ENCODE data around the gene CEP72. TPM values are rescaled to one million over a fixed set of nuclear protein-coding genes. Genes with fewer than 3 reads are reported as not detected.

Gene CEP72
- total and polyA plus RNA-seq, 2 of the 13 experiments (the other 11 are each of a cell fraction or from before 2014, with no cell fraction given): 3.4 to 9.4 TPM

- no peak for FAIRE-seq
- WGBS (ENCODE audit: low lambda C conversion rate): 88% methylated on average over 1 of the region's 9 CpGs
- POLR2A ChIA-PET: no interaction called here
- CTCF ChIA-PET (ENCODE audit: low intra/inter-chr PET ratio, low total read pairs): no interaction called here
- no peak overlapping the region for H3K27ac ChIP-seq (ENCODE audit: extremely low read length, insufficient read depth, low read length)
- no peaks in the 10 kb centered on the region for H4K20me1 ChIP-seq (ENCODE audit: insufficient read depth, low read length)
- H3K9me3 ChIP-seq (ENCODE audit: low read length): no peaks in the 10 kb centered on the region
- peaks cover 0 to 10% of the 10 kb centered on the region in 2 experiments; a peak in 2 of 5 replicates for H3K27me3 ChIP-seq (ENCODE audit: control insufficient read depth in 1 of 2, insufficient read depth in 2 of 2, low read length in 2 of 2)
- in situ Hi-C loops (cut with HindIII; ENCODE audit: extremely low pct_ligation_motif_present, low pct_unique_long_range_greater_than_20kb): no loop called here
- TF ChIP-seq ZNF75D (CRISPR knock-in tag; IDR thresholded peaks at IDR 0.05; ENCODE audit: borderline replicate concordance): no peak
- TF ChIP-seq IKZF5 (CRISPR knock-in tag; IDR thresholded peaks at IDR 0.05): no peak
- TF ChIP-seq MLXIP (CRISPR knock-in tag; IDR thresholded peaks at IDR 0.05; ENCODE audit: borderline replicate concordance): no peak
- no peak overlapping the region for H2AFZ ChIP-seq (ENCODE audit: low read length)
- no peak for DNase-seq (ENCODE audit: low spot score)
- BruUV-seq (replicated peaks): no TSS peak
- peaks cover 27% of the 10 kb centered on the region for H3K79me2 ChIP-seq (ENCODE audit: insufficient read depth, low read length)
- ATAC-seq: no peak
- no peak overlapping the region for H3K4me3 ChIP-seq (replicated peaks in 1 of 3; ENCODE audit: insufficient read depth in 1 of 3, low read depth in 2 of 3, low read length in 3 of 3)
- H3K4me1 ChIP-seq (ENCODE audit: insufficient read depth, low read length): peaks cover 63% of the 10 kb centered on the region
- H3K36me3 ChIP-seq (replicated peaks in 1 of 2; ENCODE audit: control insufficient read depth in 1 of 2, insufficient read depth in 2 of 2, low read length in 2 of 2): no peaks in the 10 kb centered on the region
- intact Hi-C loops (cut with micrococcal nuclease; ENCODE audit: unreplicated experiment): loop anchor here (10.0 kb wide), 1 partner anchor 75 kb away; no protein-coding TSS in a partner anchor
- H3K9ac ChIP-seq (ENCODE audit: insufficient read depth, low read depth, low read length): no peak overlapping the region
- peak overlapping the region; percentile 86; the same call in 1 of the 2 replicates for H3K4me2 ChIP-seq (ENCODE audit: low read depth, low read length)
These were observed 2.0 kb upstream of the CEP72 start for GRCh38 chr5:610011-610743.

Measured in HepG2 (cell line).